BLaER1 (cell line): ENCODE results near the gene WASF2.

ENCODE experiments used
- H3K27ac ChIP-seq: shearing (Covaris generic); formaldehyde crosslinking; 2 replicates; pipeline ENCODE4 v1.8.1; 2022
- H3K27me3 ChIP-seq: shearing (Covaris generic); formaldehyde crosslinking; 2 replicates; pipeline ENCODE4 v1.8.1; 2022
- H3K36me3 ChIP-seq: shearing (Covaris generic); formaldehyde crosslinking; 2 replicates; pipeline ENCODE4 v1.8.1; 2022
- H3K4me1 ChIP-seq: shearing (Covaris generic); formaldehyde crosslinking; 2 replicates; pipeline ENCODE4 v1.8.1; 2022
- H3K4me2 ChIP-seq: shearing (Covaris generic); formaldehyde crosslinking; 2 replicates; pipeline ENCODE4 v1.8.1; 2022
- H3K4me3 ChIP-seq: shearing (Covaris generic); formaldehyde crosslinking; 2 replicates; pipeline ENCODE4 v1.8.1; 2022
- H3K9ac ChIP-seq: shearing (Covaris generic); formaldehyde crosslinking; 2 replicates; pipeline ENCODE4 v1.8.1; 2022
- H3K9me3 ChIP-seq: shearing (Covaris generic); formaldehyde crosslinking; 2 replicates; pipeline ENCODE4 v1.8.1; 2022
- H4K20me1 ChIP-seq: shearing (Covaris generic); formaldehyde crosslinking; 2 replicates; pipeline ENCODE4 v1.8.1; 2022
- Cebpa-rat ChIP-seq: shearing (Covaris generic); IDR thresholded peaks from 2 replicates; pipeline ENCODE4 v1.8.1; 2022

WASF2 gene

GRCh38 chr1:27528818-27529703, 39.1 kb upstream of the WASF2 start:
- TF ChIP-seq Cebpa-rat, result no peak
- H3K27me3 ChIP-seq, result no peaks in the 10 kb centered on the region
- H3K9ac ChIP-seq, result peak overlapping the region; percentile 82
- peaks cover 98% of the 10 kb centered on the region for H3K4me1 ChIP-seq
- H3K9me3 ChIP-seq, result no peaks in the 10 kb centered on the region
- H3K36me3 ChIP-seq, result peaks cover 11% of the 10 kb centered on the region
- H4K20me1 ChIP-seq, result no peaks in the 10 kb centered on the region
- H3K4me2 ChIP-seq, result peak overlapping the region; percentile 99
- H3K4me3 ChIP-seq, result peak overlapping the region; percentile 68; the same call in 1 of the 2 replicates
- H3K27ac ChIP-seq, result peak overlapping the region; percentile 96

- H3K27ac ChIP-seq, result peak overlapping the region; percentile 96
- peak overlapping the region; percentile 82 for H3K9ac ChIP-seq
- no peak for TF ChIP-seq Cebpa-rat
- peak overlapping the region; percentile 68 for H3K4me3 ChIP-seq
- no peaks in the 10 kb centered on the region for H3K9me3 ChIP-seq
- H4K20me1 ChIP-seq, result no peaks in the 10 kb centered on the region
- H3K27me3 ChIP-seq, result no peaks in the 10 kb centered on the region
- peak overlapping the region; percentile 99 for H3K4me2 ChIP-seq
- peaks cover 98% of the 10 kb centered on the region for H3K4me1 ChIP-seq
- H3K36me3 ChIP-seq, result peaks cover 2% of the 10 kb centered on the region; the same call in 1 of the 2 replicates
Measured at GRCh38 chr1:27527890-27528817, 38.2 kb upstream of the WASF2 start.

GRCh38 chr1:27527223-27527889, 37.4 kb upstream of the WASF2 start:
- peak overlapping the region; percentile 68 for H3K4me3 ChIP-seq
- peak overlapping the region; percentile 99 for H3K4me2 ChIP-seq
- H3K27me3 ChIP-seq, result no peaks in the 10 kb centered on the region
- H3K9me3 ChIP-seq, result no peaks in the 10 kb centered on the region
- no peak for TF ChIP-seq Cebpa-rat
- H3K4me1 ChIP-seq, result peaks cover 98% of the 10 kb centered on the region
- peak overlapping the region; percentile 82 for H3K9ac ChIP-seq
- peak overlapping the region; percentile 96 for H3K27ac ChIP-seq
- H3K36me3 ChIP-seq, result no peaks in the 10 kb centered on the region
- H4K20me1 ChIP-seq, result no peaks in the 10 kb centered on the region

GRCh38 chr1:27526569-27527222, 36.7 kb upstream of the WASF2 start:
- H3K9me3 ChIP-seq, result no peaks in the 10 kb centered on the region
- no peaks in the 10 kb centered on the region for H4K20me1 ChIP-seq
- H3K9ac ChIP-seq, result peak overlapping the region; percentile 82
- no peaks in the 10 kb centered on the region for H3K36me3 ChIP-seq
- H3K27me3 ChIP-seq, result no peaks in the 10 kb centered on the region
- H3K4me1 ChIP-seq, result peaks cover 98% of the 10 kb centered on the region
- peak overlapping the region; percentile 99 for H3K4me2 ChIP-seq
- TF ChIP-seq Cebpa-rat, result no peak
- H3K27ac ChIP-seq, result peak overlapping the region; percentile 96
- peak overlapping the region; percentile 68 for H3K4me3 ChIP-seq

GRCh38 chr1:27525296-27526272, 35.6 kb upstream of the WASF2 start:
- Histone ChIP-seq H3K27me3 (no peaks in the 10 kb centered on the region), H3K27ac (peak overlapping the region; percentile 96), H3K4me2 (peak overlapping the region; percentile 99), H3K4me1 (peaks cover 98% of the 10 kb centered on the region), H3K36me3 (no peaks in the 10 kb centered on the region), H3K9ac (peak overlapping the region; percentile 82), H3K4me3 (peak overlapping the region; percentile 68), H4K20me1 (no peaks in the 10 kb centered on the region), H3K9me3 (no peaks in the 10 kb centered on the region)
- no peak for TF ChIP-seq Cebpa-rat

- Histone ChIP-seq H3K4me3 (peak overlapping the region; percentile 48; the same call in 1 of the 2 replicates), H3K36me3 (no peaks in the 10 kb centered on the region), H3K4me1 (peaks cover 91% of the 10 kb centered on the region), H4K20me1 (no peaks in the 10 kb centered on the region), H3K4me2 (peak overlapping the region; percentile 99), H3K9me3 (no peaks in the 10 kb centered on the region), H3K9ac (peak overlapping the region; percentile 82; the same call in 1 of the 2 replicates), H3K27me3 (no peaks in the 10 kb centered on the region), H3K27ac (peak overlapping the region; percentile 96)
- no peak for TF ChIP-seq Cebpa-rat
Measured at GRCh38 chr1:27523337-27524020, 33.5 kb upstream of the WASF2 start.

- Histone ChIP-seq H4K20me1 (no peaks in the 10 kb centered on the region), H3K27ac (peak overlapping the region; percentile 96), H3K27me3 (no peaks in the 10 kb centered on the region), H3K9me3 (no peaks in the 10 kb centered on the region), H3K36me3 (no peaks in the 10 kb centered on the region), H3K4me3 (peak overlapping the region; percentile 48), H3K4me1 (peaks cover 83% of the 10 kb centered on the region), H3K4me2 (peak overlapping the region; percentile 99), H3K9ac (peak overlapping the region; percentile 82)
- TF ChIP-seq Cebpa-rat, result no peak
Measured at GRCh38 chr1:27522432-27523336, 32.7 kb upstream of the WASF2 start.
